GM23338 (cell line): Measurements from ENCODE around the gene WNT1.

Experiments used
- CTCF ChIP-seq, 2 experiments: fragments of 200-600 bp in 1 of 2; sonication (generic) in 1 of 2; conservative IDR thresholded peaks; 2 replicates each; pipeline versions ENCODE4 v1.5.1 to v1.6.1; 2016 to 2017; ENCODE audit warnings: antibody characterized with exemption in 2 of 2, low read depth in 2 of 2, mild to moderate bottlenecking in 2 of 2, moderate library complexity in 1 of 2
- EZH2 ChIP-seq: fragments of 200-600 bp; sonication (generic); IDR thresholded peaks from one replicate; pipeline ENCODE4 v1.8.0; 2017; ENCODE audit warnings: antibody characterized with exemption, mild to moderate bottlenecking, low read depth; ENCODE audit not compliant: unreplicated experiment
- EZH2phosphoT487 ChIP-seq: fragments of 200-600 bp; sonication (generic); IDR thresholded peaks from one replicate; pipeline ENCODE4 v1.8.1; 2018; ENCODE audit warnings: antibody characterized with exemption; ENCODE audit not compliant: unreplicated experiment
- NANOG ChIP-seq: IDR thresholded peaks from 2 replicates; pipeline ENCODE4 v1.6.1; 2016; ENCODE audit warnings: antibody characterized with exemption, borderline replicate concordance
- POLR2AphosphoS5 ChIP-seq: IDR thresholded peaks from 2 replicates; pipeline ENCODE4 v1.6.1; 2016; ENCODE audit warnings: antibody characterized with exemption, low read depth
- TF ChIP-seq, protein P1 (sequence below): IDR thresholded peaks from 2 replicates; pipeline ENCODE4 v1.6.1; 2016; ENCODE audit warnings: antibody characterized with exemption

GRCh38 chr12:49024543-49024942, 46.4 kb downstream of the WNT1 start:
- TF ChIP-seq CTCF (conservative IDR thresholded peaks at IDR 0.05; ENCODE audit: low read depth in 2 of 2) (no peak), EZH2phosphoT487 (no peak), EZH2 (no peak), POLR2AphosphoS5 (no peak), NANOG (no peak)
- TF ChIP-seq, protein P1, sequence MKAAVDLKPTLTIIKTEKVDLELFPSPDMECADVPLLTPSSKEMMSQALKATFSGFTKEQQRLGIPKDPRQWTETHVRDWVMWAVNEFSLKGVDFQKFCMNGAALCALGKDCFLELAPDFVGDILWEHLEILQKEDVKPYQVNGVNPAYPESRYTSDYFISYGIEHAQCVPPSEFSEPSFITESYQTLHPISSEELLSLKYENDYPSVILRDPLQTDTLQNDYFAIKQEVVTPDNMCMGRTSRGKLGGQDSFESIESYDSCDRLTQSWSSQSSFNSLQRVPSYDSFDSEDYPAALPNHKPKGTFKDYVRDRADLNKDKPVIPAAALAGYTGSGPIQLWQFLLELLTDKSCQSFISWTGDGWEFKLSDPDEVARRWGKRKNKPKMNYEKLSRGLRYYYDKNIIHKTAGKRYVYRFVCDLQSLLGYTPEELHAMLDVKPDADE = no peak
